Hepatocyte (in vitro differentiated cells): ENCODE results near the gene TTR.

Experiments
- EZH2phosphoT487 ChIP-seq: fragments of 200-600 bp; sonication (generic); IDR thresholded peaks from one replicate; pipeline ENCODE4 v1.6.1; 2018; ENCODE audit warnings: antibody characterized with exemption, mild to moderate bottlenecking, low read depth, moderate library complexity; ENCODE audit not compliant: unreplicated experiment, severe bottlenecking
- TF ChIP-seq, protein P1 (sequence below): fragments of 200-600 bp; sonication (generic); IDR thresholded peaks from 2 replicates; pipeline ENCODE4 v1.5.1; 2016; ENCODE audit warnings: antibody characterized with exemption, mild to moderate bottlenecking; ENCODE audit not compliant: poor library complexity

DNA sequence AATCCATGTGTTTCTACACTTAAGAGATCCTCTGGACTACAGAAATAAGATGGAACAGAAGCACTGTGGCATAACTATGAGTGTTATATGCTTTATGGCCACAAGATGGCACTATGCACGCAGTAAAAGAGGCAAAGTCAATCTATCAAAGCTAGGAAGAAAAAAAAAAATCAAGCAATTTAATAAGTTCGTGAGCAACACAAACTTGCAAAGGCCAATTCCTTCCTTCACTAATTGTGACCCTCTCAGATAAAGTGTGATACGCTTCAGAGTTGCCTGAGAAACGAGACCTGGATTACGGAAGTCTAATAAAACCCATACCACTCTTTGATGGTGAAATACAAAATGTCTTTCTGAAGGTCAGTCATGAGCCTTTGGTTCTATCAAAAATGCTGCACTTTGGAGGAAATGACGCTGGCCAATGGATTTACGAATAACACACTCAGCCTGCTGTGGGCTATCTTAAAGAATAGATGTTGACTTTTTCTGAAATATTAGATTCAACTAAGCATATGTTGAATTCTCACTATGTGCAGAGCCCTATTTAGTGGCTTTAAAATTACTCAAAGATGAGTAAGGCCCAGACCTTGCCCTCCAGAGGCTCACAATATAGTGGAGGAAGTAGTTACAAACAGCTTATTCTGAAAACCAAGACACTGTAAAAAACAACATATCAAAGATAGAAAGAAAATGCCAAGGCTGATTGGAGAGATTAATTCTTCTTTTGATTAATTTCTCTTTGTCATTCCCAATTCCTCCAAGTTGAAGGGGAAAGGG lies 35.5 kb upstream of the TTR start:
- TF ChIP-seq, protein P1, sequence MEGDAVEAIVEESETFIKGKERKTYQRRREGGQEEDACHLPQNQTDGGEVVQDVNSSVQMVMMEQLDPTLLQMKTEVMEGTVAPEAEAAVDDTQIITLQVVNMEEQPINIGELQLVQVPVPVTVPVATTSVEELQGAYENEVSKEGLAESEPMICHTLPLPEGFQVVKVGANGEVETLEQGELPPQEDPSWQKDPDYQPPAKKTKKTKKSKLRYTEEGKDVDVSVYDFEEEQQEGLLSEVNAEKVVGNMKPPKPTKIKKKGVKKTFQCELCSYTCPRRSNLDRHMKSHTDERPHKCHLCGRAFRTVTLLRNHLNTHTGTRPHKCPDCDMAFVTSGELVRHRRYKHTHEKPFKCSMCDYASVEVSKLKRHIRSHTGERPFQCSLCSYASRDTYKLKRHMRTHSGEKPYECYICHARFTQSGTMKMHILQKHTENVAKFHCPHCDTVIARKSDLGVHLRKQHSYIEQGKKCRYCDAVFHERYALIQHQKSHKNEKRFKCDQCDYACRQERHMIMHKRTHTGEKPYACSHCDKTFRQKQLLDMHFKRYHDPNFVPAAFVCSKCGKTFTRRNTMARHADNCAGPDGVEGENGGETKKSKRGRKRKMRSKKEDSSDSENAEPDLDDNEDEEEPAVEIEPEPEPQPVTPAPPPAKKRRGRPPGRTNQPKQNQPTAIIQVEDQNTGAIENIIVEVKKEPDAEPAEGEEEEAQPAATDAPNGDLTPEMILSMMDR: peak; percentile 92
- TF ChIP-seq EZH2phosphoT487: no peak
